SH-SY5Y (cell line): ENCODE results near the gene NPIPA5.
"Not testable (repeated sequence)": the region's sequence is repeated elsewhere in the genome, so short reads cannot be mapped to it uniquely, and the experiment has no call there.

ENCODE experiments used
- GATA2 ChIP-seq: IDR thresholded peaks from 2 replicates; pipeline ENCODE4 v1.6.1; 2011; ENCODE audit warnings: mild to moderate bottlenecking, low read depth, low read length
- GATA3 ChIP-seq: IDR thresholded peaks from 2 replicates; pipeline ENCODE4 v1.6.1; 2011; ENCODE audit warnings: low read depth, mild to moderate bottlenecking, low read length, moderate library complexity

Gene NPIPA5

DNA sequence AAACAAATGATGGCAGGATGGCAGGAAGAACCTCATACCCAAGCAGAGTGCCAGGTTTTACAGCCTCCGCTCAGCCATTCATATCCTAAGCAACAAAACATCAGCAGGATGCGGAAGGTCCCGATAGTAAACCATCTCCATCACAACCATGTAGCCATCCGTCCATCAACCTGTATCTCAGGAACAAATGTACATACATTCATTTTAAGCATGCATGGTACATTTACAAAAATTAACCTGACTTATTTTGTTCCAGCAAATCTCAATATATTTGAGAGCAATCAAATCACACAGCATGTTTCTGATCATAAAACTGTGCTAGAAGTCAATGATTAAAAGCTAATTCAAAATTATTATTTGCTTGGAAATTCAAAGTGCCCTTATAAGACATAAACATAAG, at the start of gene NPIPA5:
TSS of gene NPIPA5 (minus strand) at position 101 of the 400 bp plus-strand sequence. CDS start at position 101, 0 bp downstream.
- not testable (repeated sequence) for TF ChIP-seq GATA2, GATA3

- TF ChIP-seq GATA2: no peak
- no peak for TF ChIP-seq GATA3
These were observed 49.6 kb upstream of the NPIPA5 start for GRCh38 chr16:15427648-15428239.

GRCh38 chr16:15426796-15427195, 48.7 kb upstream of the NPIPA5 start:
- TF ChIP-seq GATA2 (no peak), GATA3 (no peak)

DNA sequence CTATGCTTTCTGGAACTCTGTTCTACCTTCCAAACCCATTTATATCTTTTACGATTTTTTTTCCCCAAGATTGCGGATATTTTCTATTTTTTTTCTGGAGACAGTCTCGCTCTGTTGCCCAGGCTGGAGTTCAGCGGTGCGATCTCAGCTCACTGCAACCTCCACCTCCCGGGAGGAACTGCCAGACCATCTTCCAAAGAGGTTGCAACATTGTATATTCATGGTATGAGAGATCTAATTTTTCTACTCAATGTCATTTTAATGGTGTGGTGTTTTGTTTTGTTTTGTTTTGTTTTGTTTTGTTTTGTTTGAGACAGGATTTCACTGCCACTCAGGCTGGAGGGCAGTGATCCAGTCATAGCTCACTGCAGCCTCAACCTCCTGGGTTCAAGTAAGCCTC, 47.8 kb upstream of the NPIPA5 start:
- TF ChIP-seq GATA3 (no peak), GATA2 (no peak)

DNA sequence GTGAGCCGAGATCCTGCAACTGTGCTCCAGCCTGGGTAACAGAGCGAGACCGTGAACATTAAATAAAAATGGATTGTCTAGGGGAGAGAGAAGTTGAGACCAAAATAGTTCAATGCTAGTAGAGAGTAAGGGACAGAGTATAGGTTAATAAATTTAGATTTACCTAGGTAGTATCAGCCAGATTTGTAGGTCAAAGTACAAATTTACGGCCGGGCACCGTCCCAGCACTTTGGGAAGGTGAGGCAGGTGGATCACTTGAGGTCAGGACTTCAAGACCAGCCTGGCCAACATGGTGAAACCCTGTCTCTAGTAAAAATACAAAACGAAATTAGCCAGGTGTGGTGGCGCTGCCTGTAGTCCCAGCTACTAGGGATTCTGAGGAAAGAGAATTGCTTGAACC, 44.1 kb upstream of the NPIPA5 start:
- TF ChIP-seq GATA3: no peak
- no peak for TF ChIP-seq GATA2

GRCh38 chr16:15418206-15418605, 40.1 kb upstream of the NPIPA5 start:
- TF ChIP-seq GATA3: no peak
- no peak for TF ChIP-seq GATA2

GRCh38 chr16:15417197-15417596, 39.1 kb upstream of the NPIPA5 start:
- TF ChIP-seq GATA2 (no peak), GATA3 (no peak)

- no peak for TF ChIP-seq GATA2
- no peak for TF ChIP-seq GATA3
These were observed 37.5 kb upstream of the NPIPA5 start for GRCh38 chr16:15415511-15415985.

DNA sequence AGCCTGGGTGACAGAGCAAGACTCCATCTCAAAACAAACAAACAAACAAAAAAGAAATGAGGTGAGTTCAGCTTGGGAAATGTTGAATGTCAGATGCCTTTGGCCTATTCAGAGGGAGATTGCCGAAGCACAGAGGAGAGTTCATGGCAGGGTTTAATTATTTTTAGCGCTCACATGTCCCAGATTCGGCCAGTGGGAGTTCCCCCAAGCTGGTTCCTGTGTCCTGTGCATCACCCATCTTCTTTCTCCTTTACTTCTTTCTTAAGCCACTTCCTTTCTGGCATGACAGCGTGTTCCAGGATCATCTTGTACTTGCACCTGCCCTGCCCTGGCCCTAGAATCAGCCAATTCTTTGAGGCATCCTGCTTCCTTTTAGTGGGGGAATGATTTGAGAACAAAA, 26.7 kb upstream of the NPIPA5 start:
- TF ChIP-seq GATA2: no peak
- no peak for TF ChIP-seq GATA3

DNA sequence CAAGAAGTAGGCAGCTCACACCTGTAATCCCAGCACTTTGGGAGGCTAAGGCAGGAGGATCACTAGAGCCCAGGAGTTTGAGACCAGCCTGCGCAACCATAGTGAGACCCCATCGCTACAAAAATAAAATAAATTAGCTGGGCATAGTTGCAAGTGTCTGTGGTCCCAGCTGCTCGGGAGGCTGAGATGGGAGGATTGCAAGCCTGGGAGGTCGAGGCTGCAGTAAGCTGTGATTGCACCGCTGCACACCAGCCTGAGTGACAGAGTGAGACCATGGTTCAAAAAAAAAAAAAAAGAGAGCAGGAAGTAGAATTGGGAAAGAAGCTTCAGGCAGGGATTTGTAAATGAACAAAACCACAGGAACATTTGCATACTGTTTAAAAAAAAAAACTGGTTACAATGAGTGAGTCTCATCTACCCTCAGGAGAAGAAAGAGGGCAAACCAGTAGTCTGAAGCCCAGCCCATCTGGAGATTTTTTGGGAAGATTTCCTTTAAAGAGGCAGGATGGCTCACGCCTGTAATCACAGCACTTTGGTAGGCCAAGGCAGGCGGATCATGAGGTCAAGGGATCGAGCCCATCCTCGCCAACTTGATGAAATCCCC, 25.4 kb upstream of the NPIPA5 start:
- no peak for TF ChIP-seq GATA2
- TF ChIP-seq GATA3: no peak

DNA sequence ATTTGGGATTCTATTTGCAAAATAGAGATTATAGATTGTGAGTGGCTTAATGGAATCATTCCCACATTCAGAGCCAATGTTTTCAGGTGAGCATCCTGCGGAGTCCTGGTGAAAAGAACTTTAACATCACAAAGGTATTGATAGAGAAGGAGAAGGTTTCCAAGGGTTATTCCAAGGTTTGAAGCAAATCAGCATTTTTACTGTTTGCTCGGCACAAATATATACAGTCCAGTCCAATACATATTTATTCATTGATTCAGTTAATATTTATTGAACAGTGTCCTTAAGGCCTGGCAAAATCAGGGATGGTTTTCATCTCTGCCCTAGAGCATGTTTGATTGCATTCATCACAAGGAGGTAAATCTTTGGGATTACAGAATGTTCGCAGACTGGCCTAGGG, 23.9 kb upstream of the NPIPA5 start:
- TF ChIP-seq GATA3: no peak
- TF ChIP-seq GATA2: no peak

DNA sequence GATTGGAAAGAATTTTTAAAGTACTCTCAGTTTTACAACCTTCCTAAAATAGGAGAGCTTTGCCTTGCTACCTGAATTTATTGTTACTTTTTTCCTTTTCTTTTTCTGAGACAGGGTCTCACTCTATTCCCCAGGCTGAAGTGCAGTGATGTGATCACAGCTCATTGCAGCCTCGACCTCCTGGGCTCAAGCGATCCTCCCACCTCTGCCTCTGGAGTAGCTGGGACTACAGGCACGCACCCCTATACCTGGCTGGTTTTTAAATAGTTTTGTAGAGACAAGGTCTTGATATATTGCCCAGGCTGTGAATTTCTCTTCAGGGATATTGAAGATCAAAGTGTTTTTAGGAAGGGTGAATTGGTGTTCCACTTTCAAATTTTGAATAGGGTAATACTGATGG, 21.2 kb upstream of the NPIPA5 start:
- TF ChIP-seq GATA3 (no peak), GATA2 (no peak)

DNA sequence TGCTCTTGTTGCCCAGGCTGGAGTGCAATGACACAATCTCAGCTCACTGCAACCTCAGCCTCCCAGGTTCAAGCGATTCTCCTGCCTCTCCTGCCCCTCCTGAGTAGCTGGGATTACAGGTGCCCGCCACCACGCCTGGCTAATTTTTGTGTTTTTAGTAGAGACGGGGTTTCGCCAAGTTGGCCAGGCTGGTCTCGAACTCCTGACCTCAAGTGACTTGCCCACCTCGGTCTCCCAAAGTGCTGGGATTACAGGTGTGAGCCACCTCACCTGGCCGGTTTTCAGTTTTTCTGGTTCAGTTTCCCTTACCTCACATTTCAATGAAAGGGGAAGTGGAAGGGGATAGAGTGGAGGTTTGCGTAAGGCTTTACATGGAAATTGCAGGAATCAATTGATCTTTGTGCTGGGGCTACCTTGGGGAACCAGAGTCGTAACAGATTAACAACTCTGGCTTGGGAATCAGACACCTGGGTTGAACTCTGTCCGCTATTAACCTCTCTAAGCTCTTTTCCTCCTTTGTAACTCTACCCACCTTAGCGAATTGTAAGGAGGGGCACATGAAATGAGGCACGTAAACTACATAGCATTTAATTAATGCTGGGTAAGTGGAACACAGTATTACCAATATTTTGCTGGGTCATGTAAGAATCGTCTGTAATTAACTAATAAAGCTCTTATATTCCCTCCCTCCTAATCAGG, 20.7 kb upstream of the NPIPA5 start:
- TF ChIP-seq GATA2 (no peak), GATA3 (no peak)

GRCh38 chr16:15396948-15397594, 19.0 kb upstream of the NPIPA5 start:
- TF ChIP-seq GATA2 (no peak), GATA3 (no peak)
